Measurements from ENCODE around the gene KRTAP10-8. TPM values are rescaled to one million over a fixed set of nuclear protein-coding genes. Genes with fewer than 3 reads are reported as not detected.
"Not testable (repeated sequence)": the region's sequence is repeated elsewhere in the genome, so short reads cannot be mapped to it uniquely, and the experiment has no call there.

The KRTAP10-8 gene
- total RNA-seq, 1 donor from 2014 or later = not detected

DNA sequence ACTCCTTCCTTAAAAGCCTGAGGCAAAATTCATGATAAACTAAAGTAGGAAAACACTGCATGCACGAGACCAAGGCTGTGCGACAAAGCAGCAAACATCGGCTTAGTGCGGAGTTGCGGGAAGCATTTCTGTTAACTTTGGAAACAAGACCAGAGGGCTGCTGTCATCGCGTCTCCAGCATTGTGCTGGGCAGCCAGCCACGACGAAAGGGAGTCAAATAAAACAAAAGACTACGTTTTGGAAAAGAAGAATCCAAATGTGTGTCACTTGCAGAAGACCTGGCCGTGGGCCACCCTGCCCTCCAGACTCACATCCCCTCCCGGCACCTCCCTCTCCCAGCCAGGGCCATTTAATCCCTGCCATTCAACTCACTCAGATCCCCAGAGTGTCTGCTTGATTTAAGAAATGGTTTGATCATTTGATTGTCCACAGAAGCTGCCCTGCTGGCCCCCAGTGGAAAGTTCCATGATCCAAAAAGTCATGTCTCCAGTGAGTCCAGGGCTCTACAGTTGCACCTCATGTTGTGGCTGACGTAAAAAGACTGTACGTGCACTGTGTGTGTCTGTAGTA lies 31.9 kb downstream of the KRTAP10-8 start:
- intact Hi-C loops (cut with micrococcal nuclease) = no loop called here

- intact Hi-C loops (cut with micrococcal nuclease) = no loop called here
These were observed 33.0 kb downstream of the KRTAP10-8 start for GRCh38 chr21:44644878-44645277.

DNA sequence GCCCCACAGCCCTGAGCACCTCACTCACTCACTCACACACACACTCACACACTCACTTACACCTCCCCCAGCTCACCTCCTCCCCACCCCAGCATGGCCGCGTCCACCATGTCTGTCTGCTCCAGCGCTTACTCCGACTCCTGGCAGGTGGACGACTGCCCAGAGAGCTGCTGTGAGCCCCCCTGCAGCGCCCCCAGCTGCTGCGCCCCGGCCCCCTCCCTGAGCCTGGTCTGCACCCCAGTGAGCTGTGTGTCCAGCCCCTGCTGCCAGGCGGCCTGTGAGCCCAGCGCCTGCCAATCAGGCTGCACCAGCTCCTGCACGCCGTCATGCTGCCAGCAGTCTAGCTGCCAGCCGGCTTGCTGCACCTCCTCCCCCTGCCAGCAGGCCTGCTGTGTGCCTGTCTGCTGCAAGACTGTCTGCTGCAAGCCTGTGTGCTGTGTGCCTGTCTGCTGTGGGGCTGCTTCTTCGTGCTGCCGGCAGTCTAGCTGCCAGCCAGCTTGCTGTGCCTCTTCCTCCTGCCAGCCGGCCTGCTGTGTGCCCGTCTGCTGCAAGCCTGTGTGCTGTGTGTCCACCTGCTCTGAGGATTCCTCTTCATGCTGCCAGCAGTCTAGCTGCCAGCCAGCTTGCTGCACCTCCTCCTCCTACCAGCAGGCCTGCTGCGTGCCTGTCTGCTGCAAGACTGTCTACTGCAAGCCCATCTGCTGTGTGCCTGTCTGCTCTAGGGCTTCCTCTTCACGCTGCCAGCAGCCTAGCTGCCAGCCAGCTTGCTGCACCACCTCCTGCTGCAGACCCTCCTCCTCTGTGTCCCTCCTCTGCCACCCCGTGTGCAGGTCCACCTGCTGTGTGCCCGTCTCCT lies 34.7 kb downstream of the KRTAP10-8 start, which contains the start of gene KRTAP10-11:
TSS of gene KRTAP10-11 (plus strand) at position 49 of the 856 bp plus-strand sequence. CDS start at position 94, 45 bp downstream.
- intact Hi-C loops (cut with micrococcal nuclease) = not testable (repeated sequence)

DNA sequence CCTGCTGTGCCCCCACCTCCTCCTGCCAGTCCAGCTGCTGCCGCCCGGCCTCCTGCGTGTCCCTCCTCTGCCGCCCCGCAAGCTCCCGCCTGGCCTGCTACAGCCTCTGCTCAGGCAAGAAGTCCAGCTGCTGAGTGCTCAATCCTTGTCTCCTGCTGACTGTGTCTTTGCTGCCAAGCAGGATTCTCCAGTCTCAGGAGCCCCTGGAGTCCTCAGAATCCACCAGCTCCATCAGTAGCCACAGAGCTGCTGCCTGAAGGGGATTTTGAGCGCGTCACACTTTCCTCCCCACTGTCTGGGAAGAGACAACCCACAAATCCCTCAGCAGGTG lies 35.3 kb downstream of the KRTAP10-8 start:
- intact Hi-C loops (cut with micrococcal nuclease) = no loop called here

- intact Hi-C loops (cut with micrococcal nuclease) = no loop called here
These were observed 36.9 kb downstream of the KRTAP10-8 start for GRCh38 chr21:44648557-44649311.

DNA sequence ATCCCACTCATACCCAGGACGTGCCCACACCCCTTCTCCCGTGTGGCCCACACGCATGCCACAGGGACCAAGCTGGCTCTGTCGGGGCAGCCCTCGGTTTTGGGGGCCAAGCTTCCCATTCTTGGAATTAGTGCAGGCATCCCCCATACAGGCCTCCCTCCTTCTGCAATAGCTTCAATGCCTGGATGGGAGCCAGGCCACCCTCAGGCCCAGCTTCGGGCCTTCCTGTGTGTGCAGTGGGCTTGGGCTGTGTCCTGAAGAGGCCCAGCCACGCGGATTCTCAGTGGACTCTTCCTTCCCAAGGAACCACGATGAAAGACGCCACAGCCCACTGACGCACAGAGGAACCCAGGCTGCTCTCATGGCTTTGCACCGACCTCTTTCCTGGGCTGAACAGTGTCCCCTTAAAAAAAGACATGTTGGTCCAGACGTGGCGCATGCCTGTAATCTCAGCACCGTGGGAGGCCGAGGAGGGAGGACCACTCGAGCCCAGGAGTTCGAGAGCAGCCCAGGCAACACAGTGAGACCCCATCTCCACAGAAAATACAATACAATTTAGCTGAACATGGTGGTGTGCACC lies 37.7 kb downstream of the KRTAP10-8 start:
- intact Hi-C loops (cut with micrococcal nuclease) = no loop called here

GRCh38 chr21:44650265-44650972 lies 38.5 kb downstream of the KRTAP10-8 start:
- intact Hi-C loops (cut with micrococcal nuclease) = no loop called here

GRCh38 chr21:44650973-44651675 lies 39.2 kb downstream of the KRTAP10-8 start:
- intact Hi-C loops (cut with micrococcal nuclease) = no loop called here

DNA sequence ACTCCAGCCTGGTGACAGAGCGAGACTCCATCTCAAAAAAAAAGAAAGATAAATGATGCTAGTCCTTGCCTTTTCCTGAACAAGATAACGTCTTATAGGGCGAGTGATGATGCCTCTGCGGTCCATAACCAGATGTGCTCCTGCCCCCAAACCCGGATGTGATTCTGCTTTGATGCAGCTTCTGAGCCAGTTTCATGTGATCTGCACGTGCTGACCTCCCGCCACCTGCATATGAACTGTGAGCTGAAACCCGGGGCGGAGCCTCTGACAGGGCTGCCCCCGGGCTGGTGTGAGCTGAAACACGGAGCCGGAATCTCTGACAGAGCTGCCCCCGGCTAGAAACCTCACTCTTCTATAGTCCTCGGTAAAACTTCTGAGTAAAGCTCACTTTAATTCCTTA lies 41.2 kb downstream of the KRTAP10-8 start:
- intact Hi-C loops (cut with micrococcal nuclease) = no loop called here

- intact Hi-C loops (cut with micrococcal nuclease) = no loop called here
These were observed 42.0 kb downstream of the KRTAP10-8 start for GRCh38 chr21:44653656-44654575.

GRCh38 chr21:44654576-44655175 lies 42.8 kb downstream of the KRTAP10-8 start, which contains the start of gene KRTAP12-4:
KRTAP12-4 (minus strand) TSS chr21:44654659; CDS start chr21:44654614, 45 bp downstream.
- intact Hi-C loops (cut with micrococcal nuclease) = no loop called here

DNA sequence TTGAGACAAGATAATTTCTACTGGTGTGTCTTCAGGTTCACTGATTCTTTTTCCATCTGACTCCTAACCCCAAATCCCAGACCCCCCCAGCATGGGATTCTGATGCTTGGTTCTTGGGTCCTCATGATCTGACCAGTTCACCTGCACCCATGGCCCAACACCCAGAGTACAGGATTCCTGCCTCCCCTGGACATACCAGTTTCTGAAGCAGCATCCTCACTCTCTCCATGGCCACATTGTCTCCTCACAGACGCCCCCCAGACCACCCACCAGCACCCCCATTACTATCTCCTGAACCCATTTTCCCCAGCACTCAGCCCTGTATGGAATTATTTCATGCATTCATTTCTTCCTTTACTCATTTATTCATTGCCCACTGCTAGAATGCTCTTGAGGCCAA lies 45.0 kb downstream of the KRTAP10-8 start:
- intact Hi-C loops (cut with micrococcal nuclease) = loop anchor here (2.0 kb wide), 1 partner anchor 38 kb away; no protein-coding TSS in a partner anchor

GRCh38 chr21:44657635-44658540 lies 46.0 kb downstream of the KRTAP10-8 start, which contains the start of gene KRTAP12-3:
KRTAP12-3 (plus strand) TSS chr21:44657932; CDS start chr21:44657980, 48 bp downstream.
- intact Hi-C loops (cut with micrococcal nuclease) = loop anchor here (2.0 kb wide), 1 partner anchor 39 kb away; no protein-coding TSS in a partner anchor

DNA sequence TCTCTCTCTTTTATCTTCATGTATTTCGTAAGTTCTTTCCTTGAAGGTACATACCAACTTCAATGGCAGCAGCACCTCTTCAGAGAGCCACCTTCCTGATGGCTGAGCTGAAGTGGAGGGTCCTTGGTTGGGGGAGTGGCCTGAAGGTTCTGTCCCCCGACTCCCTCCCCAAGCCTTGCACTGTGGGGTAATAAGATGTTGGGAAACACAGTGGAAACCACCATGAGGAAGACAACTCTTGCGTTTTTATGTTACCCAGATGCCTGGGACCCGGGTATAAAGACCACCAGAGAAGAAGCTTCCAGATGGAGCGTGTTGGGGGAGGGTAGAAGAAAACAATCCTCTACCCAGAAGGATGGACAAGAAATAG lies 46.6 kb downstream of the KRTAP10-8 start:
- intact Hi-C loops (cut with micrococcal nuclease) = no loop called here

- intact Hi-C loops (cut with micrococcal nuclease) = no loop called here
These were observed 47.2 kb downstream of the KRTAP10-8 start for GRCh38 chr21:44658913-44659595.

GRCh38 chr21:44661567-44661966 lies 49.7 kb downstream of the KRTAP10-8 start:
- intact Hi-C loops (cut with micrococcal nuclease) = not testable (repeated sequence)

Measured in T-helper 2 cell treated with Interferon-gamma antibody and Interleukin-4, amounts not matched to agents 100 ng/mL and 5 ng/mL, for 36 hours (primary cell).